Natural killer cell (primary cell): ENCODE data around the gene MUC5B. TPM values are rescaled to one million over a fixed set of nuclear protein-coding genes. Genes with fewer than 3 reads are reported as not detected.

ENCODE experiments used
- ATAC-seq, 3 donors: fragments of 150-1000 bp in 2 of 3; fragments of 200-7000 bp in 1 of 3; cut with Tn5 transposase; 1 replicate in 1 of 3; 2 replicates in 2 of 3; pipeline ENCODE4 v1.10.0; 2021; ENCODE audit warnings: mild to moderate bottlenecking in 2 of 3, moderate library complexity in 2 of 3
- DNase-seq, 2 donors: peaks; one replicate each; pipeline versions ENCODE4 v3.0.0 to v3.0.0-alpha.2; 2013 to 2021; ENCODE audit warnings: mixed read lengths in 1 of 2
- H3K27ac ChIP-seq: one replicate; pipeline ENCODE4 v1.5.1; 2013; ENCODE audit warnings: mild to moderate bottlenecking, low read length
- H3K27me3 ChIP-seq: one replicate; pipeline ENCODE4 v1.6.1; 2013; ENCODE audit warnings: low read length; ENCODE audit not compliant: control insufficient read depth, insufficient read depth
- H3K36me3 ChIP-seq: one replicate; pipeline ENCODE4 v1.6.1; 2013; ENCODE audit warnings: low read length; ENCODE audit not compliant: control insufficient read depth, insufficient read depth
- H3K4me1 ChIP-seq: one replicate; pipeline ENCODE4 v1.6.1; 2013; ENCODE audit warnings: low read length; ENCODE audit not compliant: control insufficient read depth, insufficient read depth
- H3K4me3 ChIP-seq: one replicate; pipeline ENCODE4 v1.5.1; 2013; ENCODE audit warnings: low read length
- H3K9me3 ChIP-seq: one replicate; pipeline ENCODE4 v1.6.1; 2013; ENCODE audit warnings: low read length; ENCODE audit not compliant: control insufficient read depth, insufficient read depth
- H3K27ac Mint-ChIP-seq, 2 donors: one replicate each; pipeline ENCODE4 v1.8.0; 2022; ENCODE audit warnings: mild to moderate bottlenecking in 2 of 2, mixed read lengths in 2 of 2, moderate library complexity in 1 of 2
- H3K27me3 Mint-ChIP-seq, 2 donors: one replicate each; pipeline ENCODE4 v1.8.0; 2022; ENCODE audit warnings: low read depth in 2 of 2, mixed read lengths in 2 of 2
- H3K36me3 Mint-ChIP-seq: one replicate; pipeline ENCODE4 v1.8.0; 2022; ENCODE audit warnings: mixed read lengths
- H3K4me1 Mint-ChIP-seq, 2 donors: one replicate each; pipeline ENCODE4 v1.8.0; 2022; ENCODE audit warnings: mixed read lengths in 2 of 2
- H3K4me3 Mint-ChIP-seq: one replicate; pipeline ENCODE4 v1.8.0; 2022; ENCODE audit warnings: mild to moderate bottlenecking, moderate library complexity, mixed read lengths
- H3K9me3 Mint-ChIP-seq, 2 donors: one replicate each; pipeline ENCODE4 v1.8.0; 2022; ENCODE audit warnings: mixed read lengths in 2 of 2
- CTCF ChIP-seq: fragments of 200-600 bp; IDR thresholded peaks from one replicate; pipeline ENCODE4 v1.8.0; 2022; ENCODE audit warnings: antibody characterized with exemption
- WGBS: methylation state at CpG from one replicate; pipeline ENCODE4 v1.1.7; 2013; ENCODE audit warnings: missing lambda C conversion rate; ENCODE audit not compliant: insufficient coverage; 5-methylcytosine and 5-hydroxymethylcytosine counted together
- intact Hi-C: fragments of 100-400 bp; cut with micrococcal nuclease; formaldehyde crosslinking; loops from one replicate; pipeline ENCODE4 v1.14.2; 2022
- total RNA-seq, 4 donors: library from RNA; stranded (reverse); fragments of 120-200 nt in 1 of 4; gene quantifications; one replicate each; pipeline versions ENCODE4 v1.2.3 to v1.2.4, GENCODE V29; 2013 to 2022

Gene MUC5B
- total RNA-seq, 3 donors from 2014 or later (not counting 1 experiment from before 2014, with no cell fraction given), result not detected

- DNase-seq (no peak), ATAC-seq (no peak)
- WGBS, result 76% methylated on average over 22 of the region's 22 CpGs
- H3K27ac Mint-ChIP-seq, result no peak overlapping the region
- Histone ChIP-seq H3K27ac (no peak overlapping the region), H3K4me1 (no peaks in the 10 kb centered on the region), H3K36me3 (no peaks in the 10 kb centered on the region), H3K4me3 (no peak overlapping the region), H3K27me3 (no peaks in the 10 kb centered on the region), H3K9me3 (no peaks in the 10 kb centered on the region)
- TF ChIP-seq CTCF, result no peak
- no peak overlapping the region for H3K4me3 Mint-ChIP-seq
- intact Hi-C loops, result no loop called here
- H3K4me1 Mint-ChIP-seq, result no peaks in the 10 kb centered on the region
- H3K9me3 Mint-ChIP-seq, result no peaks in the 10 kb centered on the region
- H3K27me3 Mint-ChIP-seq, result no peaks in the 10 kb centered on the region
- no peaks in the 10 kb centered on the region for H3K36me3 Mint-ChIP-seq
These were observed 8.6 kb downstream of the MUC5B start for GRCh38 chr11:1231396-1232020.

- ATAC-seq, result no peak
- no peaks in the 10 kb centered on the region for H3K27me3 Mint-ChIP-seq
These were observed 9.4 kb downstream of the MUC5B start for GRCh38 chr11:1232021-1232882.

GRCh38 chr11:1232883-1233321 is 10.0 kb downstream of the MUC5B start:
- Histone ChIP-seq H3K27me3 (no peaks in the 10 kb centered on the region), H3K9me3 (no peaks in the 10 kb centered on the region), H3K4me3 (no peak overlapping the region), H3K27ac (no peak overlapping the region), H3K4me1 (no peaks in the 10 kb centered on the region), H3K36me3 (no peaks in the 10 kb centered on the region)
- H3K9me3 Mint-ChIP-seq, result no peaks in the 10 kb centered on the region
- no peak for ATAC-seq
- DNase-seq, result no peak
- 82% methylated on average over 30 of the region's 30 CpGs for WGBS
- H3K36me3 Mint-ChIP-seq, result no peaks in the 10 kb centered on the region
- no peaks in the 10 kb centered on the region for H3K4me1 Mint-ChIP-seq
- TF ChIP-seq CTCF, result no peak
- intact Hi-C loops, result no loop called here
- no peak overlapping the region for H3K4me3 Mint-ChIP-seq
- no peak overlapping the region for H3K27ac Mint-ChIP-seq
- no peaks in the 10 kb centered on the region for H3K27me3 Mint-ChIP-seq

More at GRCh38 chr11:1232021-1232882, 9.4 kb downstream of the MUC5B start:
- no peaks in the 10 kb centered on the region for H3K36me3 Mint-ChIP-seq
- TF ChIP-seq CTCF, result no peak
- no peak overlapping the region for H3K27ac Mint-ChIP-seq
- H3K9me3 Mint-ChIP-seq, result no peaks in the 10 kb centered on the region
- no peak overlapping the region for H3K27ac ChIP-seq
- intact Hi-C loops, result no loop called here
- DNase-seq, result no peak
- H3K4me1 Mint-ChIP-seq, result no peaks in the 10 kb centered on the region
- H3K36me3 ChIP-seq, result no peaks in the 10 kb centered on the region
- no peak overlapping the region for H3K4me3 Mint-ChIP-seq
- H3K27me3 ChIP-seq, result no peaks in the 10 kb centered on the region
- H3K9me3 ChIP-seq, result no peaks in the 10 kb centered on the region
- no peak overlapping the region for H3K4me3 ChIP-seq
- H3K4me1 ChIP-seq, result no peaks in the 10 kb centered on the region
- 85% methylated on average over 46 of the region's 46 CpGs for WGBS
